ENCODE data around the gene TRNT1. TPM values are rescaled to one million over a fixed set of nuclear protein-coding genes. Genes with fewer than 3 reads are reported as not detected.

The TRNT1 gene
- total RNA-seq, 1 experiment from 2014 or later: 34.3 TPM

DNA sequence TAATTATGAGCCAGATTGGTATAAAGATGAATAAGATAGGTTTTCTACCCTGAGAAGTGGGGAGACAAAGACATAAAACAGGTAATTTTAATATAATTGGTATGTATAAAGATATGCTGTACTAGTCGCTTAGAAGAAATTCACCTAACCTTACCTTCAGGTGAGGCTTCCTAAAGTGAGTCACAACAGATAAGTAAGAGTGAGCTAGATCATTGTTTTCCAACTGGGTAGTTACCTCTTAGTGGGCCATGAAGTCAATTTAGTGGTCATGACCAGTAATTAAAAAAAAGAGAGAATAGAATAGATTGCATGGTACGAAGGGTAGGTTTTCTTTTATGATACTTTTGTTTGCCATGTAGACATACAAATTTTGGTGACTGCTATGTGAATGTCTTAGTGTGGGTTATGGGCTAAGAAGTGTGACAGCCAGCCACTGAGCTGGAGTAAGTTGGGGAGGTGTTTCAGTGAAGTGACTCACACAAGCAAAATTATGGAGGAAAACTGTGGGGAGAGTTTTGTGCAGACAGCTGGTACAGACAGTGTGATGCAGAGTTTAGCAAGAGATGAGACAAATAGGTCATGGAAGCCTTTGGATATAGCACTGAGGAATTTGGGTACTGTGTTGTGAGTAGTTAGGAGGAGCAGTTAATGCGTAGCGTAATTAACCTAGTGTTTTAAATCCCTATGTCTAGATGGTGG is 8.2 kb downstream of the TRNT1 start:
- no peak overlapping the region for H3K27ac ChIP-seq
- no peak for DNase-seq
- no peak overlapping the region for H3K4me3 ChIP-seq
- H3K27me3 ChIP-seq: no peaks in the 10 kb centered on the region
- no peaks in the 10 kb centered on the region for H3K4me1 ChIP-seq
- H3K9me3 ChIP-seq (replicated peaks): no peaks in the 10 kb centered on the region
- peaks cover 42% of the 10 kb centered on the region for H3K36me3 ChIP-seq

- Histone ChIP-seq H3K36me3 (peaks cover 47% of the 10 kb centered on the region), H3K4me3 (no peak overlapping the region), H3K27me3 (no peaks in the 10 kb centered on the region), H3K9me3 (replicated peaks) (no peaks in the 10 kb centered on the region), H3K4me1 (no peaks in the 10 kb centered on the region), H3K27ac (no peak overlapping the region)
- DNase-seq: no peak
Observed at GRCh38 chr3:3137526-3137925, 10.8 kb downstream of the TRNT1 start.

GRCh38 chr3:3141939-3142338 is 15.2 kb downstream of the TRNT1 start:
- no peak overlapping the region for H3K27ac ChIP-seq
- H3K4me1 ChIP-seq: no peaks in the 10 kb centered on the region
- no peak overlapping the region for H3K4me3 ChIP-seq
- H3K9me3 ChIP-seq (replicated peaks): no peaks in the 10 kb centered on the region
- peaks cover 77% of the 10 kb centered on the region for H3K36me3 ChIP-seq
- H3K27me3 ChIP-seq: no peaks in the 10 kb centered on the region
- no peak for DNase-seq

DNA sequence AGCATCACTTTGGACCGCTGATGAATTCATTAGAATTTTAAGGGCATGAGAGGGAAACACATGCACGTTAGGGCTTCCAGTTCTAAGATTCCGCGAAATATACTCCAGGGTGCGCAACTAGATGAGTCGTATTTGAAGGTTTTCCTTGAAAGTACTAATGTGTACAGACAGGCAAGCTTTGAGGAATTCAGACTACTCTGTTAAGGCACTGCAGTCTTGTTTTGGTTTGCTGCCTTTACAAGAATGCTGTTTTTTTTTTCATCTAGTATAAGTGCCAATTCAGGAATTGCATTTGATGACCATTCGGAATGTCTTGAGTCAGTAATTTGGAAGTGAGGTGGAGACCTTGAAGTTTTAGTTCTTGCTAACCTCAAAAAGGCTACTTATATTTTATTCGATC is 19.1 kb downstream of the TRNT1 start:
- Histone ChIP-seq H3K27ac (no peak overlapping the region), H3K27me3 (no peaks in the 10 kb centered on the region), H3K36me3 (peaks cover 87% of the 10 kb centered on the region), H3K9me3 (replicated peaks) (no peaks in the 10 kb centered on the region), H3K4me3 (no peak overlapping the region), H3K4me1 (no peaks in the 10 kb centered on the region)
- no peak for DNase-seq

GRCh38 chr3:3149560-3149959 is 22.8 kb downstream of the TRNT1 start:
- DNase-seq: no peak
- Histone ChIP-seq H3K4me3 (no peak overlapping the region), H3K27ac (no peak overlapping the region), H3K9me3 (replicated peaks) (no peaks in the 10 kb centered on the region), H3K4me1 (no peaks in the 10 kb centered on the region), H3K36me3 (peaks cover 68% of the 10 kb centered on the region), H3K27me3 (no peaks in the 10 kb centered on the region)

DNA sequence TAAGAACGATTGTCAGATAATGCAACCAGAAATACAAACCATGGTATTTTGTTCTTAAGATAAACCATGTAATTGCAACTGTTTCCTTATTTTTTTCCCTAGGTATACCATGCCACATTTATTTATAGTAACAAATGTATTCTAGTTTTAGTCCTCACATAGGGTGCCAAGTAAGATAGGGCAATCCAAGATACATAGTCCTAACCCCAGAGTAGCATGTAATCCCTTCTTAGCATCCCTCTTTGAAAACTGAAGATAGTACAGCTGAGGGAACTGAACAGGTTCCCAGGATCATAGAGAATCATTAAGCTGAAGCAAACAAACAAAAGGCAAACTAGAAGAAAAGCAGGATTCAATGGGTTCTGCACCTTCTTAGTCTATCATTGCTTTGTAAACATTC is 24.8 kb downstream of the TRNT1 start:
- Histone ChIP-seq H3K4me3 (no peak overlapping the region), H3K9me3 (replicated peaks) (no peaks in the 10 kb centered on the region), H3K27ac (no peak overlapping the region), H3K36me3 (peaks cover 65% of the 10 kb centered on the region), H3K4me1 (no peaks in the 10 kb centered on the region), H3K27me3 (no peaks in the 10 kb centered on the region)
- DNase-seq: no peak

DNA sequence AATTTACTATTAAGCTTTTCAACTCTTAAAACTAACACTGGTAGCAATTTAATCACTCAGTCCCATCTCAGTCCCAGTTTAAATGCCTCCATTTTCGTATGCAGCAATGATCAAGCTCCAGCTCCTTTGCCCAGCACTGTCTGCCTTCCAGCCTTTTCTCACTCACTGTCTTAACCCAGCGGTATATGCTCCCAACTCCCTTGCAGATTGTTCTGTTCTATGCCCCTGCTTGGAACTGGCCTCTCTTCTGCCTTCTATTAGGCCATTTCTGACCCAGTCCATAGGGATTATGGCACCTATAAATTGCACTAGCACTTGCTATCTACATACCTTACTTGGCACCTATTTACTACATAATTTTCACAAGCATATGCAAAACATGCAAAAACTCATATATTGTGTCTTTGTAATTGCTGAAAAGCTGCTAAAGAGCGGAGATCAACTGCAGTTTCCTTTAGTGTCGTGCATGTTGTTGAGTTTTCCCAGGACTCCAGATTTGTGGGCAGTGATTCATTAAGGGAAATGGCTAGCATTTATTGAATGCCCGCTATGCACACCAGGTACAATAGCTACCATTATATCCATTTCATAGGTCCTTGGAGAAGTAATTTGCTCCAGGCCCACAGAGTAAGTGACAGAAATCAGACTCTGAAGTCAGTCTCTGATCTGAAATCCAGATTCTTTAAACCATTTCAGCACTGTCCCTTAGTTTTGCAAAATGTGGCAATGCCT is 28.3 kb downstream of the TRNT1 start:
- H3K4me1 ChIP-seq: no peaks in the 10 kb centered on the region
- peaks cover 33% of the 10 kb centered on the region for H3K36me3 ChIP-seq
- no peak for DNase-seq
- no peaks in the 10 kb centered on the region for H3K9me3 ChIP-seq (replicated peaks)
- no peak overlapping the region for H3K4me3 ChIP-seq
- H3K27ac ChIP-seq: no peak overlapping the region
- H3K27me3 ChIP-seq: no peaks in the 10 kb centered on the region

DNA sequence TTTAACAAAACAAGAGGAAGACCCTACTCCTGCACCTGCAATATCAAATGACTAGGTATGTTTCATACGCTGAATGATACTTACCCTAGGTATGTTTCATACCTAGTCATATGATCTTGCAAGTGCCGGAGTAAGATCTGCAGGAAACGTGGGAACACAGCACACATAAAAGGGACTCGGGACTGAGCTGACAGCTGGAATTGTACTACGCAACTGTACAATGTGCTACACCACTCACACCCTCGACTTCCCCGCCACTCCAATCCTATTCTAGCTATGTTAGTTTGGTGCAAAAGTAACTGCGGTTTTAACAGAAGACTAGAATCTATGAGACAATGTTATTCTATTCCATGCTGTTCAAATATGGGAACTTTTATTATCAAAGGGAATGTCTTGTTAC is 30.7 kb downstream of the TRNT1 start:
- Histone ChIP-seq H3K27ac (no peak overlapping the region), H3K9me3 (replicated peaks) (no peaks in the 10 kb centered on the region), H3K27me3 (no peaks in the 10 kb centered on the region), H3K4me1 (no peaks in the 10 kb centered on the region), H3K4me3 (no peak overlapping the region), H3K36me3 (peaks cover 30% of the 10 kb centered on the region)
- DNase-seq: no peak

GRCh38 chr3:3160826-3161225 is 34.1 kb downstream of the TRNT1 start:
- no peak for DNase-seq
- Histone ChIP-seq H3K4me3 (no peak overlapping the region), H3K27me3 (no peaks in the 10 kb centered on the region), H3K4me1 (no peaks in the 10 kb centered on the region), H3K36me3 (peaks cover 17% of the 10 kb centered on the region), H3K27ac (no peak overlapping the region), H3K9me3 (replicated peaks) (no peaks in the 10 kb centered on the region)

- Histone ChIP-seq H3K27me3 (no peaks in the 10 kb centered on the region), H3K9me3 (replicated peaks) (no peaks in the 10 kb centered on the region), H3K4me1 (no peaks in the 10 kb centered on the region), H3K27ac (no peak overlapping the region), H3K36me3 (peaks cover 27% of the 10 kb centered on the region), H3K4me3 (no peak overlapping the region)
- no peak for DNase-seq
Observed at GRCh38 chr3:3165241-3165640, 38.5 kb downstream of the TRNT1 start.

DNA sequence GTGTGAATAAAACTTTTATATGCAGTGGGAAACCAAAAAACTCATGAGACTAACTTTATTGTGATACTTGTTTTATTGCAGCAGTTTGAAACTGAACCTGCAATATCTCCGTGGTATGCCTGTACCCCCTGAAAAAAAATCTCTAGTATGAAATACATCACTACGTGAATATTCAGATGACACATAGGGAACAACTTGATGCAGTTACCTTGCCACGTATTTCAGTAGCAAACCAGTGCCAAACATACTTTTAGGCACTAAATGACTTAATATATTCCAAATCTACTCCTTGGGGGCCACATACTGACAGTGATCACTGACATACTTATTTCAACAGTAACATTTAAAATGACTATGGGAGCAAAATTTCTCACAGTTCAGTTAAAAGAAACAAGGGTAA is 38.9 kb downstream of the TRNT1 start:
- DNase-seq: no peak
- Histone ChIP-seq H3K36me3 (peaks cover 27% of the 10 kb centered on the region), H3K4me1 (no peaks in the 10 kb centered on the region), H3K4me3 (no peak overlapping the region), H3K27ac (no peak overlapping the region), H3K27me3 (no peaks in the 10 kb centered on the region), H3K9me3 (replicated peaks) (no peaks in the 10 kb centered on the region)

- Histone ChIP-seq H3K9me3 (replicated peaks) (no peaks in the 10 kb centered on the region), H3K4me1 (no peaks in the 10 kb centered on the region), H3K4me3 (no peak overlapping the region), H3K27ac (no peak overlapping the region), H3K27me3 (no peaks in the 10 kb centered on the region), H3K36me3 (peaks cover 28% of the 10 kb centered on the region)
- peak in 1 of 2 experiments; percentile 33 for DNase-seq
Observed at GRCh38 chr3:3170998-3171397, 44.3 kb downstream of the TRNT1 start.

GRCh38 chr3:3172627-3173026 is 45.9 kb downstream of the TRNT1 start:
- Histone ChIP-seq H3K27me3 (no peaks in the 10 kb centered on the region), H3K9me3 (replicated peaks) (no peaks in the 10 kb centered on the region), H3K4me1 (no peaks in the 10 kb centered on the region), H3K36me3 (peaks cover 21% of the 10 kb centered on the region), H3K4me3 (no peak overlapping the region), H3K27ac (no peak overlapping the region)
- no peak for DNase-seq

DNA sequence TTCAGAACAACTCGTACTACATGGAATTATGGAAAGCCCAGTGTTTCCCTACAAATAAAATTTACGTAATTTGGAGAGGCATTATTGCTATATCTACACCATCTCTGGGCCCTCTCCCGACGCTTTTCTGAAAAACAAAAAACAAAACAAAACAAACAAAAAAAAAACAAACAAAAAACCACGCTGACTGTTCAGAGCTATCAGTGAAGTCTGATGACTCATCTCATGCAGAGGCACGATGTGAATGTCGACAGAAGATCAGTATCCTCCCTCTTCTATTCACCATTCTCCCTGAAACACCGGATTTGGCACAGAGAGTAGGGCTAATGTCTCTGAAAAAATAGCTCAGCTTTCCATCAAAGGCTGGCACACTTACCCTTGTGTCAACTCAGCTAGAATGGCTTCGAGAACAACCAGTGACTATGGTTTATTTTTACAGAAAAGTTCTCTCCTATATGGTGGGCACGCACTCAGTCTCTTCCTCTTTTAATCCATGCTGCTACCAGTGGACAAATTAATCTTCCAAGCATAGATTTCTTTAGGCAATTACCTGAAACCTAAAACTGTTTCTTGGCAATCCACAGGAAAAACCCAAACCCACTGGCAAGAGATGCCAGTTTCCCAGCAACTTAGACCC is 51.2 kb downstream of the TRNT1 start:
- Histone ChIP-seq H3K4me1 (no peaks in the 10 kb centered on the region), H3K9me3 (replicated peaks) (no peaks in the 10 kb centered on the region), H3K27ac (no peak overlapping the region), H3K36me3 (peaks cover 8% of the 10 kb centered on the region; the same call in 1 of the 2 replicates), H3K27me3 (no peaks in the 10 kb centered on the region), H3K4me3 (no peak overlapping the region)
- DNase-seq: no peak

GRCh38 chr3:3178498-3179328 is 52.0 kb downstream of the TRNT1 start:
- Histone ChIP-seq H3K36me3 (peaks cover 2% of the 10 kb centered on the region; the same call in 1 of the 2 replicates), H3K27ac (peak overlapping the region; percentile 51), H3K27me3 (no peaks in the 10 kb centered on the region), H3K4me3 (peak overlapping the region; percentile 89), H3K9me3 (replicated peaks) (no peaks in the 10 kb centered on the region), H3K4me1 (no peaks in the 10 kb centered on the region)
- DNase-seq: no peak
